ENCODE results near the gene MYO1A.
"Not testable (repeated sequence)": the region's sequence is repeated elsewhere in the genome, so short reads cannot be mapped to it uniquely, and the experiment has no call there.

MYO1A gene

DNA sequence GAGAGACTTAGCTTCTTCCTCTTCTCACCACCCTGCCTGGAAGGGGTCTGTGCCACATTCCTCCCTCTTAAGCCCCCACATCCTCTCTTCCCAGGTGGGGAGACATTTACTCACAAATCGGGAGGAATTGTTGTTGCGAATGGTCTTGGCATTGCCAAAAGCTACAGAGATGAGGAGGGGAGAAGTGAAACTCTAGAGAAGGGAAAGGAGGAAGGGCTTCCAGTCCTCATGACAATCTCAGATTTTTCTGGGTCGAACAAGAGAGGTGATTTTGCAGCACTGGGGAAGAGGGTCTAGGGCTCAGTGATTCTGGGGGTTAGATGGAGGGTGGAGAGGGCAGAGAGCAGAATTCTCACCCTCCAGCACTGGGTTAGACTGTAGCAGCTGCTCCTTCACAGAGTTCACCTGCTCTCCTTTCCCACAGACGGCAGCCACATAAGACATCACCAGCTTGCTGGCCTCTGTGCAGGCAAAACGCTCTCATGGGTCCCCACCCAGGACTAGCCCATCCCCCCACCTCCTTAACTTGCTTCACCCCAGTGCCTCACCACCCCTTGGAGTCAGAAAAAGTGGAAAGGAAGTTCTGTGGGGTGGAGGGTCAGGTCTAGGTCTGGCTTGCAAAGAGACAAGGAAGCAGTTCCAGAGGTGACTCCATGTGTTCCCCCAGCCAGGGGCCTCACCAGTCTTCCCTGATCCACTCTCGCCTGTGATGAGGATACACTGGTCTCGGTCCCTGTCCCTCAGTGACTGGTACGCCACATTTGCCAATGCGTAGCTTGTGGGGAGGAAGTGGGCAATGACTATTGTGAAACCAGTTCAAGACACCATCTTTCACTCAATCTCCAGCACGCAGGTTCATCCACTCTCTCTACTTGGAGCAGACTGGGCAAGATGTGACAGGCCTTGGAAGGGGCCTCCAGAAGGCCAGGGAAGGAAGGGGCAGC, 2.7 kb downstream of the MYO1A start:
- DNase-seq (ENCODE audit: low spot score), result no peak

GRCh38 chr12:57046086-57046791, 3.7 kb downstream of the MYO1A start:
- DNase-seq (ENCODE audit: low spot score), result no peak

GRCh38 chr12:57044889-57045288, 5.0 kb downstream of the MYO1A start:
- no peak for DNase-seq (ENCODE audit: low spot score)

DNA sequence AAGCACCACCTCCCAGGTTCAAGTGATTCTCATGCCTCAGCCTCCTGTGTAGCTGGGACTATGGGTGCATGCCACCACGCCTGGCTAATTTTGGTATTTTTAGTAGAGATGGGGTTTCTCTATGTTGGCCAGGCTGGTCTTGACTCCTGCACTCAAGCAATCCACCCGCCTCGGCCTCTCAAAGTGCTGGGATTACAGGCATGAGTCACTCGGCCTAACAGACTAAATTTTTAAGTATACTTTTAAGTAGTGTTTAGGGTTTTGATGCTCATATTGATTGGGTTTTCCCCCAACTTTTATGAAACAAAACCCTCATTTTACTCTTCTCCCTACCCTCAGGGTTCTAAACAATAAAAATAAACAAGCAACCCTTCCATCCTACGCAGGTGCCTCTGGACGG, 5.5 kb downstream of the MYO1A start:
- DNase-seq (ENCODE audit: low spot score), result no peak

- DNase-seq (ENCODE audit: low spot score), result no peak
These were observed 7.2 kb downstream of the MYO1A start for GRCh38 chr12:57042695-57043094.

DNA sequence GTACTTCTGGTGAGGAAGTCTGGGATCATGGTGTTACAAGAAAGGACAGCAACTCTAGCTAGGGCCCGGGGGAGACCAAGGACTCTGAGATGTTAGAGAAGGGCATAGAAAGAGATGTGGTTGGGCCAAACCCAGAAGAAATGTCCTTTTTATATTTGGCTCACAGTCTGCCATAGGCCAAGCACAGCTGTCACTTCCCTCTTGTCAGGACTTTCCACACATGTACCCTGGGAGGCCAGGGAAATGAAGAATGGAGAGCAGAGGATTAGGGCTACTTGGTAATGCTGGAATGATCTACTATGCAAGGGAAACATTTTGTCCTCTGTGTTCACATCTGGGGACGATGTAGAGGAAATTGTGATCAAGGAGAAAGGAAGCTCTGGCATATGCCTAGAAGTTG, 9.2 kb downstream of the MYO1A start:
- no peak for DNase-seq (ENCODE audit: low spot score)

DNA sequence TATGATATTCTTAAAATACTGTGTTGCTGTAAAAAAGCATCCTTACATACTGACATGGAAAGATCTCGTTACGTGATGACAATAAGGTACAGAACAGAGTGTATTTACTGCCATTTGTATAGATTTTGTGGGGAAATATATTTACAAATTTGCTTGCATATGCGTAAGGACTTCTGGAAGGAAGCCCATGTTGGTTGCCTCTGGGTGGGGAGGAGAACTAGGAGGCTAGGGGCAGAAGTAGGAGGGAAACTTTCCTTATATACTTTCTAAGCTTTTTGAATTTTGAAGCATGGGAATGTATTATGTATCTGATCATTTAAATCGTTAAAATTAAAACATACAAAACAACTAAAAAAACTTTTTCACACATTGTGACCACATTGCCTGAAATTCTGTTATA, 9.7 kb downstream of the MYO1A start:
- no peak for DNase-seq (ENCODE audit: low spot score)

DNA sequence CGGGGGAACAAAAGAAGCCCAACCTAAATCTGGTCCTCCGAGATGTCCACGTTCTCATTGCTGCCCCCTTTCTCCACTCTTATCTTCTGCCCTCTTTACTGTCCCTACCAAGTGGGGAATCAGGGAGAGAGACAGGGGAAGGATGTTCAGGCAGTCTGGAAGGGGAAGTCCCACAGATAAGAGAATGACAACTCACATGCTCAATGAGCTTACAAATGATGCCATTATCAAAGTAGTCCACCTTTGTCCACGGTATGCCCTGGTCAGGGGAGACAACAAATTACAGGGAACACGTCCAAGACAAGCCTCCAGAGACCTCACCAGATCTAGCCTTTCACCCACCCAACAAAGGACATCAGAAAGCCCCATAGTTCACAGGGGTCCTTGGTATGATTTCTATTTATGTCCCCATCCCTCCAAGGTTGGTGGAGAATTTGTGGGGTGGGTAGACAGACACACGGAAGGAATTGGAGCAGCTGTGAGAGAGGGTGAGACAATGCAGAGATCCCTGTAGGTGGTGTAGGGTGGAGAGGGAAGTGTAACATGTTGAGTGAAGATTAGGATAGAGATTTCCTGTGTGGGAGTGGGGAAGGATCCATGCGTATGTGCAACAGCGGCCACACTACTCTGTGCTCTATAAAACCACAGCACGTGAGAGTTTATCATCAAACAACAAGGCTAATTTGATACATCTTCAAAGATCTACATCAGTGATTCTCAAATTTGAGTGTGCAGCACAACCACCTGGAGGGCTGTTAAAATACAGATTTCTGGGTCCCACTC, 10.7 kb downstream of the MYO1A start:
- no peak for DNase-seq (ENCODE audit: low spot score)

DNA sequence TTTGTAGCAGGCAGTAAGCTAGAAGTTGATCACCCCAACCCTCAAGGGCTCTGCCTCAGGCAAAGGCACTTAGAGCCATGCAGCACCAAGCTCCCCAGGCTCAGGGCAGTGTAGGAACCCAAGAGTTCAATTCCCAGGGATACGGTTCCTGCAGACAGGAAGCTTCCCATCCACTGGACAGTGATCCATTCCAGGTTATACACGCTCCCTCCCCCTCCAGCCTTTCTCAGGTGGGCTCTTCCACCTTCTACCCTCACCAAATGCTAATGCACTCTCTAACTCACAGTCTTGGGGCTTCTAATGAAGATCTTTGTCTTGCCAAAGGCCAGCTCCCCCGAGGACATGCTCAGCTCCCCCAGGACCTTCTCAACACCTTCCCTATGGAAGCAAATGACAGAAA, 12.7 kb downstream of the MYO1A start:
- DNase-seq (ENCODE audit: low spot score), result no peak

DNA sequence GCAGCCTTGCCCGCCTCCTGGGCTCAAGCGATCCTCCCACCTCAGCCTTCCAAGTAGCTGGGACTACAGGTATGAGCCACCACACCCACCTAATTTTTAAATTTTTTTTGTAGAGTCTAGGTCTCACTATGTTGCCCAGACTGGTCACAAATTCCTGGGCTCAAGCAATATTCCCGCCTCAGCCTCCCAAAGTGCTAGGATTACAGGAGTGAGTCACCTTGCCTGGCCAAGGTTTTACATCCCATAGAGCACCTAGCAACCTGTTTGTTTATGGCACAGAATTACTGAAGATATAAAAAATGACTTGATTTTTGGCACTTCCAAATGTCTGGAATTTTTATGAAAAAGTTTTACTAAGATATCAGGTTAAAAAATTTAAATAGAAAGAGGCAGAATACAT, 16.5 kb downstream of the MYO1A start:
- no peak for DNase-seq (ENCODE audit: low spot score)

GRCh38 chr12:57031789-57032188, 18.1 kb downstream of the MYO1A start:
- no peak for DNase-seq (ENCODE audit: low spot score)

DNA sequence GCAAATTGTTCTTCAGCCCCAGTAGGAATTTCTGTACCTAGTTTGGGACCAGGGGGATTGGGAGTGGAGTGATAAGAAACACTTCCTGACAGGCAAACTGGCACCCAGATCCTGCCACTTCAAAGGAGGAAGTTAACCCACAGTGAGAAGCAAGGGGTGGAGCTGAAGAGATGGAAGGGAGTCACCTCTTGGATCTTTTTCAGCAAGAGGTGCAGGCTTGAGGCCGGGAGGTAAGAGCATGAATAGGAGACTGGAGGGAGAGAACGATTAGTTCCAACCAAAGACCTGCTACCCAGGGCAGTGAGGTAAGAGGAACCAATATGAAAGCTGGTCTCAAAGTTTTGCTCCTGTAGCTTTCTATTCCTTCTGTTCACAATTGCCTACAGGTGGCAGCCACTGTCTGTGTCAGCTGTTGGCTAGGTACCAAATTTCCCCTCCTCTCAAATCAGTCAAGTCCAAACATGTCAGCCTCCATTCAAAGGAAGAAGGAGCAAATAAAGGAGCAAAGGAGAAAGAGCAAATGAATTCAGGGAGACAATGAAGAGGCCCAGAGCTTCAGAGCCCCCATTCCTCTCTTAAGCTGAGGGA, 18.7 kb downstream of the MYO1A start:
- DNase-seq (ENCODE audit: low spot score), result no peak

DNA sequence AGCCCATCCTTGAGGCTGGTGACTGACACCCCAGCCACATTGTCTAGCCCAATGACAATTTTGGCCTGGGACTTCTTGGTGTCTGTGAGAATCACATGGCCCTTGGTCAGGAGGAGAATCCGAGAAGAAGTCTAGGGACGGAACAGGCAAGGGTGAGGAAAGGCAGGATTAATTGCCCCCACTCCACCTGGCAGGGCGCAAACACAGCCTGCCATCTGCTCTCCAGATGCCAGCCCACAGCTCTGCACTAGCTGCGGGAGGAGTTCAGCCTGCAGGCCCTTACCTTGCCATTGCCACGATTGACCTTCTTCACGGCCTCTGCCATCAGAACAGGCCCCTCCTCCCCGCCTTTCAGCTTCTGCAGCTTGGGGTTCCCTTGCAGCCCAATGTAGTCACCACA, 20.5 kb downstream of the MYO1A start:
- no peak for DNase-seq (ENCODE audit: low spot score)

DNA sequence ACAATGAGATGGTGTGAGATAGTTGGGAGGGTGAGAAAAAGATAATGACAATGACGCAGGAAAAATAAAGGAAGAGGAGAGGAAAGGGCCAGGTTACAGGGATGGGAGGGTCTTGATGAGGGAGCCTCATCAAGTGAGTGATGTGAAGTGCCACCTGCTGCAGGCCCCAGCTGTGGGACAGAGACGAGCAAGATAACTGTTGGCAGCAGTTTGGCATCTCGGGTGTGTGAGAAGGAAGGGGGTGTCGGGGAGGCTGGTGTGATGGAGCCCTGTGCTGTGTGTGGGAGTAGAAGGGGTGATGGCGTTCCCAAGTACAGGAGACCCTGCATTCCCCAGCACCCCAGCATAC, 22.1 kb downstream of the MYO1A start:
- no peak for DNase-seq (ENCODE audit: low spot score)

DNA sequence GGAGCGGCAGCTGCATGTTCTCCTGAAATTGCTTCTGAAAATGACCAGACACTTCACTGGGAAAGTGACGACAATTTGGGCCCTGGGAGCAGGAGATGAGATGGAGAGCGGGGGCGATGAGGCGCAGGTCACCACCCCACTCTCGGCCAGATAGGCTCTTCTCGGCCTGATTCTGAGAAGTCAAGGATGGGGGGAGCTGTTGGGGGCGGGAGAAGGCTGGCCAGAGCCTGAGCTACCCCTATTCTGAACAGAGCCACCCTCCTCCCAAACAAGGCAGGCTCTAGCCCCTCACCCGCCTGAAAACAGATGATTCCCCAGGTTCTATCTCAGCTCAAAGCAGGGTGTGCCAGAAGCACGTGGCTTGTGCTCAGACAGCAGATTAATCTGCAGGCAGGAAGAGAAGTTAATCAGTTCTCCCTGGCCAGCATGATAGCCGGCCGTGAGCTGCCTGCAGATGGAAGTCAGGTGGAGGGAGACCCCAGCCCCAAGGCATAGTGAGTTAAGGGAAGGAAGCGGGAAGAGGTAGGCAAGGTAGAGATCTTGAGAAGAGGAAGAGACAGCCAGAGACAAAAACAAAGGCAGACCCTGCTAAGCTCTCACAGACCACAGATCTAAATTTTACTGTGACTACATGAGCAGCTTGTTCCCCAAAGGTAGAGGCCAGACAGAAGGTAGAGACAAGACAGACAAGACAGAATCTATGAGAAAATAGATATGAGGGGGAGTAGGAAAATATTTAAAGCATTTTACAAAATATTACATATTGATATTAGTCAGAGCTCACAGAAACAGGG, 22.7 kb downstream of the MYO1A start:
- no peak for DNase-seq (ENCODE audit: low spot score)

DNA sequence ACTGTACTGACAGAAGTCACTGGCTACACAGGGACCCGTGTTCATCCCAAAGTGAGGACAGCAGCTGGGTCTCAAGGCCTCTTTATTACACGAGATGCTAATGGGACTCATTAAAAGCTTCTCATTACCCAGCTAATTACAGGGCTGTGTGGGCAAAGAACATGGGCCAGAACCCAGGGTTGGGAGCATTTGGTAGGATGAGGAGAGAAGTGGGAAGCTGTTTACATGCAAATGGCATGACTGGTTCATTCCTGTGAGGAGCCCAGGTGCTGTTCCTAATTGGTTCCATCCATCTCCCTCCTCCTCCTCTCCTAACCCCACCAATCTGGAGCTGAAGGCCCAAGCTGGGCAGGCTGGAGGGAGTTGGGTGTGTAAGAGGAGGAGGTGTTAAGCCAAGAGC, 24.7 kb downstream of the MYO1A start:
- DNase-seq (ENCODE audit: low spot score), result no peak

- not testable (repeated sequence) for DNase-seq (ENCODE audit: low spot score)
These were observed 27.6 kb downstream of the MYO1A start for GRCh38 chr12:57022324-57022723.

DNA sequence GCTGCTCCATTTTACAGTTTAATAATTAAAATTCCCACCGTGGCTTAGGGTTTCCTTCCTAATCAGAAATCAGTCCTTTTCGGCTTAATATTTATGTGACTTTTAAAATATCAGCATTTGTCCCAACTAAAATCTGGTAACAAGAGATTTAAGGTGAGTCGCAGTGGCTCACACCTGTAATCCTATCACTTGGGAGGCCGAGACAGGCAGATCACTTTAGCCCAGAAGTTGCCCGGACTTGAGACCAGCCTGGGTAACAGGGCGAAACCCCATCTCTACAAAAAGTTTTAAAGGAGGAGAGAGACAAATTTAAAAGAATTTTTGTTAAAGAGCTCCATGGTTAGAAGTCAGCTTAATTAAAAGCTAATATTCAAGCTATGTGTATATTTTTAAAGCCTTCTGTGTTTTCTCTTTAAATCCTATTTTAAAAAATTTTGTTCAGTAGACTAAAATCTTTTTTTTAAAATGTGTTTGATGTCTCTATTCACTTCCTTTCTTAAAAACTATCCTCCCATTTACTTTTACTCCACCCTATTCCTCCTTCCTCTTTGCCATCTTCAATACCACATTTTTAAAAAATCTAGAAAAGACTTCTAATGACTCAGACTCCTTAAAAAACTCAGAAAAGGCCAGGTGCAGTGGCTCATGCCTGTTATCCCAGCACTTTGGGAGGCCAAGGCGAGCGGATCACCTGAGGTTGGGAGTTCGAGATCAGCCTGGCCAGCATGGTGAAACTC, 29.8 kb downstream of the MYO1A start:
- no peak for DNase-seq (ENCODE audit: low spot score)

GRCh38 chr12:57018906-57019305, 31.0 kb downstream of the MYO1A start:
- no peak for DNase-seq (ENCODE audit: low spot score)

GRCh38 chr12:57018353-57018752, 31.6 kb downstream of the MYO1A start:
- DNase-seq (ENCODE audit: low spot score), result not testable (repeated sequence)

- DNase-seq (ENCODE audit: low spot score), result no peak
These were observed 33.6 kb downstream of the MYO1A start, which contains the start of gene TAC3 for GRCh38 chr12:57016348-57016747. TSS of gene TAC3 (minus strand) at chr12:57016529. CDS start at chr12:57015797, 732 bp downstream.
